Cardiac muscle cell (in vitro differentiated cells and primary cell): ENCODE results near the gene ZFHX2. TPM values are rescaled to one million over a fixed set of nuclear protein-coding genes. Genes with fewer than 3 reads are reported as not detected.

Experiments used
- DNase-seq, 2 donors: peaks; one replicate each; pipeline versions ENCODE4 v3.0.0 to v3.0.0-alpha.2; 2010 to 2017; ENCODE audit warnings: low read depth in 1 of 2, low spot score in 1 of 2
- H3K27ac ChIP-seq: fragments of 200-600 bp; sonication (generic); 2 replicates; pipeline ENCODE4 v1.5.1; 2016
- H3K27me3 ChIP-seq: fragments of 200-600 bp; sonication (generic); 2 replicates; pipeline ENCODE4 v1.6.0; 2016; ENCODE audit warnings: control low read depth
- H3K36me3 ChIP-seq: fragments of 200-600 bp; sonication (generic); 2 replicates; pipeline ENCODE4 v1.5.1; 2016; ENCODE audit warnings: control low read depth
- H3K4me1 ChIP-seq: fragments of 200-600 bp; sonication (generic); 2 replicates; pipeline ENCODE4 v1.8.1; 2017; ENCODE audit warnings: low read depth, mild to moderate bottlenecking, mixed run types
- H3K4me3 ChIP-seq: fragments of 200-600 bp; sonication (generic); 2 replicates; pipeline ENCODE4 v1.5.1; 2016; ENCODE audit warnings: mild to moderate bottlenecking
- H3K9me3 ChIP-seq: fragments of 200-600 bp; sonication (generic); 2 replicates; pipeline ENCODE4 v1.5.1; 2017; ENCODE audit warnings: low read depth, mild to moderate bottlenecking, control low read depth
- polyA plus RNA-seq: library from polyadenylated mRNA; unstranded; fragments of >200 nt; fragmentation: Nextera tagmentation; extraction: Ambion mirVana; gene quantifications from 2 replicates; pipeline ENCODE4 v1.2.1, GENCODE V29; 2016
- total RNA-seq: library from RNA; depleted of rRNA; stranded (reverse); fragments of >200 nt; gene quantifications from 2 replicates; pipeline ENCODE4 v1.2.3, GENCODE V29; 2016
- TF ChIP-seq, protein P1 (sequence below): IDR thresholded peaks from 2 replicates; pipeline ENCODE4 v1.5.1; 2012; ENCODE audit warnings: low read depth, mild to moderate bottlenecking, low read length

Gene ZFHX2
- total and polyA plus RNA-seq, 2 experiments from 2014 or later = 4.2 to 5.6 TPM

DNA sequence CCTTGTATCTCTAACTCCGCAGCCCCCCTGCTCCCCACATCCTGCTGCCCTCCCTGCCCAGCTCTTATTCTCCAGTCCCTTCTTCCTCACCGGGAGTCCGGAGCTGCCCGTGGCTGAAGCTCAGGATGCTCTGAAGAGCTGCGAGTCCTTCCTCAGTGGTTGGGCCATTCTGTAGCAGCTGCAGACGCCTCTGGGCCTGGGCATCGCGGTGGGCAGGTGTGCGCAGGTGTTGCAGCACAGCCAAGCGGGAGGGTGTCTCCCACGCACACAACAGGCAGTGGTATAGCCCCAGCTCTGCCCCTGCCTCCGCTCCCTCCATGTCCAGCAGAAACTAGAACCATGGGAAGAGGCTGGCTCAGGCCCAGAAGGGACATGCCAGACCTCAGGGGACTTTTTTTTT is 20.2 kb downstream of the ZFHX2 start:
- no peak for DNase-seq
- no peaks in the 10 kb centered on the region for H3K27me3 ChIP-seq
- no peak overlapping the region for H3K4me3 ChIP-seq
- H3K27ac ChIP-seq = no peak overlapping the region
- no peaks in the 10 kb centered on the region for H3K4me1 ChIP-seq
- H3K9me3 ChIP-seq = no peaks in the 10 kb centered on the region
- H3K36me3 ChIP-seq = no peaks in the 10 kb centered on the region
- TF ChIP-seq, protein P1, sequence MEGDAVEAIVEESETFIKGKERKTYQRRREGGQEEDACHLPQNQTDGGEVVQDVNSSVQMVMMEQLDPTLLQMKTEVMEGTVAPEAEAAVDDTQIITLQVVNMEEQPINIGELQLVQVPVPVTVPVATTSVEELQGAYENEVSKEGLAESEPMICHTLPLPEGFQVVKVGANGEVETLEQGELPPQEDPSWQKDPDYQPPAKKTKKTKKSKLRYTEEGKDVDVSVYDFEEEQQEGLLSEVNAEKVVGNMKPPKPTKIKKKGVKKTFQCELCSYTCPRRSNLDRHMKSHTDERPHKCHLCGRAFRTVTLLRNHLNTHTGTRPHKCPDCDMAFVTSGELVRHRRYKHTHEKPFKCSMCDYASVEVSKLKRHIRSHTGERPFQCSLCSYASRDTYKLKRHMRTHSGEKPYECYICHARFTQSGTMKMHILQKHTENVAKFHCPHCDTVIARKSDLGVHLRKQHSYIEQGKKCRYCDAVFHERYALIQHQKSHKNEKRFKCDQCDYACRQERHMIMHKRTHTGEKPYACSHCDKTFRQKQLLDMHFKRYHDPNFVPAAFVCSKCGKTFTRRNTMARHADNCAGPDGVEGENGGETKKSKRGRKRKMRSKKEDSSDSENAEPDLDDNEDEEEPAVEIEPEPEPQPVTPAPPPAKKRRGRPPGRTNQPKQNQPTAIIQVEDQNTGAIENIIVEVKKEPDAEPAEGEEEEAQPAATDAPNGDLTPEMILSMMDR = no peak

DNA sequence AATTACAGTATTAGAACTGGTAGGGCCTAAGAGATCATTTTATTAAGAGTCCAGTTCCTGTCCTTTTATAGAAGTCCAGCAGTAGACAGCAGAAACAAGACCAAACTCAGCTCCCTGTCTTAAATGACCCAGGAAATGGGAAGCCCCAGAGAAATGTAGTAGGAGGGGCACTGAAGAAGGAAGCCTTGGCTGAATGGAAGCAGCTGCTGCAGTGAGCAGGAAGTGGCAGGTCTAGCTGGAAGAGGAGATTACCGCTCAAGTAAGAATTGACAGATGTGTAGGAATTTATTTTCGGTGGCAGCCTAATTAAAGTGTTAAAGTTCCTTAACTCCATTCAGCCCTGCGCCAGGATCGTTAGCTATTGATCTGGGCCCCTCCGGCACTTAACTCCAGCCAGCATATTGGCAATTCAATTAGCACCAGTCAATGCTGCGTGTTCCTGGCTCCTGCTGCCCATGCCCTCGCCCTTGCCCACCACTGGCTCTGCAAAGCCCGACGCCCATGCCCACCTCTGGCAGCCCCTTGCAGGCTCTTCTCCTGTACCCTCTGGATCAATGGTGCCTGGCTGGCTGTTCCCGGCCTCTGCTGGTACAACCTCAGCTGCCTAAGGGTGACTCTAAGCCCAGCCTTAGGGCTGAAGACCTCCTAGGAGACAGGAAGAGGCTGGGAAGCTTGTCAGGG is 21.1 kb downstream of the ZFHX2 start:
- H3K27me3 ChIP-seq = no peaks in the 10 kb centered on the region
- TF ChIP-seq, protein P1 = no peak
- H3K4me1 ChIP-seq = no peaks in the 10 kb centered on the region
- H3K36me3 ChIP-seq = no peaks in the 10 kb centered on the region
- no peaks in the 10 kb centered on the region for H3K9me3 ChIP-seq
- no peak overlapping the region for H3K27ac ChIP-seq
- DNase-seq = peak in 1 of 2 donors; percentile 23
- no peak overlapping the region for H3K4me3 ChIP-seq

DNA sequence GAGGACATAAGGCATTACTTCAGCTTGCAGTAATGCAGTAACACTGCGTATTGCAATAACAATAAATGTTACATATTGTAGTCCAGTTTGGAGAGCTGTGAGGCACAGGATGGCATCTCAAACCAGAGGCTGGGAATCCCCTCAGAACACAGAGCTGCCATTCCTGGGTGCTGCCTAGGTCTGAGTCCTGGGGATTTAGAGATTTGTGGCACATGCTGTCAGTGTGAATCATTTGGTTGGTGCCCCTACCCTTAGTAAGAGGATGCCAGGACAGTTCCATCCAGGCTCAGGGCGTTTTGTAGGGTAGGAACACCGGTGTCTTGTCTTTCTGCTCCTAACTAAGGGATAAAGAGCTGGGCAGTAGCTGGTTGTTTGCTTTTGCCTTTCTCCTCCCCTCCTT is 22.5 kb downstream of the ZFHX2 start:
- Histone ChIP-seq H3K4me1 (no peaks in the 10 kb centered on the region), H3K27me3 (no peaks in the 10 kb centered on the region), H3K4me3 (no peak overlapping the region), H3K36me3 (no peaks in the 10 kb centered on the region), H3K9me3 (no peaks in the 10 kb centered on the region), H3K27ac (no peak overlapping the region)
- DNase-seq = no peak
- TF ChIP-seq, protein P1 = no peak

- no peak for DNase-seq
- H3K27me3 ChIP-seq = no peaks in the 10 kb centered on the region
- no peak overlapping the region for H3K27ac ChIP-seq
- H3K36me3 ChIP-seq = no peaks in the 10 kb centered on the region
- no peak overlapping the region for H3K4me3 ChIP-seq
- H3K4me1 ChIP-seq = no peaks in the 10 kb centered on the region
- H3K9me3 ChIP-seq = no peaks in the 10 kb centered on the region
- TF ChIP-seq, protein P1 = peak; percentile 10
These were observed 23.0 kb downstream of the ZFHX2 start for GRCh38 chr14:23528555-23528954.

- Histone ChIP-seq H3K4me1 (no peaks in the 10 kb centered on the region), H3K4me3 (no peak overlapping the region), H3K9me3 (no peaks in the 10 kb centered on the region), H3K36me3 (no peaks in the 10 kb centered on the region), H3K27ac (no peak overlapping the region), H3K27me3 (no peaks in the 10 kb centered on the region)
- TF ChIP-seq, protein P1 = no peak
- DNase-seq = no peak
These were observed 26.0 kb downstream of the ZFHX2 start for GRCh38 chr14:23525611-23526010.
